ENCODE data around the gene TMEM63C.

The TMEM63C gene

GRCh38 chr14:77224212-77224611 is 42.6 kb downstream of the TMEM63C start:
- no peak for DNase-seq

GRCh38 chr14:77225254-77225653 is 43.7 kb downstream of the TMEM63C start:
- DNase-seq = no peak

DNA sequence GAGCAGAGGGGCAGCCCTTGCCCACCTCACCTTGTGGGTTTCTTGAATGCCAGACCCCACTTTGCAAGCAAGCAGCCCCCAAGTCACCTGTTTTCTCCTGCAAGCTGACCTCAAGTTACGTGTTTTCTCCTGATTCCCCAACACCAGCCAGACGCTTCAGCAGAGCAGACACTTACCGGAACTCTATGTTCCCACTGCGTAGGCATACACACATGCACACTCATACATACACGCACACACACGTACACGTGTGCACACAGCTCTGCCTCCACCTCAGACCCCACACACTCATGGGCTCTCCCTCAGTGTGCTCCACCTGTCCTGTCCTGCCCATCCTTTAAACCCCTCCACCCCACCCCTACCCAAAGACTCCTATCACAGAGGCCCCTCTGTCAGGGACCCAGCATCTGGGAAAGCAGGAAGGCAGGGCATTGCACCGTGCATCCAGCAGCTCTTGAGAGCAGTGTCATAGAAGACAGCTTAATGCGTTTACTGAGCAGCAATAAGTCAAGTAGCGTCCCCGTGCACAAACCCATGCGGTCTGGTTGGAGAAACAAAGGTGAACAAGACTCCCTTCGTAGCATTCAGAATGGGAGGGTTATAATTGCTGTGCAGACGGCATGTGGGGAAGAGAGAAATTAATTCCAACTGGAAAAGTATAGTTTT is 44.4 kb downstream of the TMEM63C start:
- no peak for DNase-seq

GRCh38 chr14:77228056-77228455 is 46.5 kb downstream of the TMEM63C start:
- no peak for DNase-seq

- DNase-seq = no peak
Measured at GRCh38 chr14:77230914-77231313, 49.3 kb downstream of the TMEM63C start.

GRCh38 chr14:77231721-77232120 is 50.1 kb downstream of the TMEM63C start:
- no peak for DNase-seq

DNA sequence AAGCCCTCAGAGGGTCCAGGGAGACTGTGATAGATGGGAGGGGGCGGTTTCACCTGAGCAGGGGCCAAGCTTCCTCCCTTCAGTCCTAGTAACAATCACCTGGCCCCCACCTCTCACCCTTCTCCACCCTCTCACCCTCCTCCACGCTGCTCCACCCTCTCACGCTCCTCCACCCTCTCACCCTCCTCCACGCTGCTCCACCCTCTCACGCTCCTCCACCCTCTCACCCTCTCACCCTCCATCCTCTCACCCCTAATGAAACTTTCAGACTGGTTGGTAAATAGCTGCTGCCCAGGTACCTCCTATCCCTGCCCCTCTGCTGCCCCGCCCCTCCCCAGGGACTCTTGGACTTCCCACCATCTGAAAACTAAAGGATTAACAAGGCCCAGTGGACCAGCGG is 55.2 kb downstream of the TMEM63C start:
- DNase-seq = no peak

DNA sequence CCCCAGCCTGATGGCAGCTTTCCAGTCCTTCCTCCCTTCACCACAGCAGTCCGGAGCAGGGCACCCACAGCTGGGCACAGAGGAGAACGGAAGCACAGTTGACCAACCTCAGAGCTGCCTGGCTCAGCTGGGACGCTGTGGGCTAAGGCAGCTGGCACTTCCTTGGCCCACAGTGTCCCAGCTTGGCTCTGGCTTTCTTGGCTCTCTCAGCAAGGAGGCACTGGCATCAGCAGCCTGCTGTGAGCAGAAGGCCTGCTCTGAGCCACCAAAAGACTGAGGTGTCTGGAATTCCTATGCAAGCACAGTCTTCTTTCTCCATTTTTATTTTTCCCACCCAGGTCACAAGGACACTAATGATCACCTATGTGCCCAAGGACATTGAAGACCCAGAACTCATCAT is 56.8 kb downstream of the TMEM63C start:
- no peak for DNase-seq

DNA sequence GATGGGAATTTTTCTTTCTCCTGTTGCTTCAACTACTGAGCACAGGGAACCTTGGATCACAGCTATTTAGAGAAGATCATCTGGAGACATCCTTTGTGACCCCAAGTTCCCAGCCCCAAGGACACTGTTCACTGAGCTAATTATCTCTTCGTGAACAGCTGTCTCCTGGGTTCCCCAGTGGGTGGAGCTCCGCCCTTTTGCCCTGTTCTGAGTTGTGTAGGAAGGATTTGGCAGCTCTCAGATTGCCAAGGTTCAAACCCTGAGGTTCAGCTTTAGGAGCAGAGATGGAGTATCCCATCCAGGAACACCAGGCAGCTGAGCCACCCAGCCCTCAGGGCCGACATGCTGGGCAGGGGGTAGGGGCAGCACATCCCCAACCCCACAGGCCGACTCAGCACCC is 57.4 kb downstream of the TMEM63C start:
- DNase-seq = no peak

GRCh38 chr14:77239412-77239811 is 57.8 kb downstream of the TMEM63C start:
- no peak for DNase-seq

- DNase-seq = no peak
Measured at GRCh38 chr14:77240336-77240915, 58.8 kb downstream of the TMEM63C start.

- no peak for DNase-seq
Measured at GRCh38 chr14:77241955-77242354, 60.4 kb downstream of the TMEM63C start.

DNA sequence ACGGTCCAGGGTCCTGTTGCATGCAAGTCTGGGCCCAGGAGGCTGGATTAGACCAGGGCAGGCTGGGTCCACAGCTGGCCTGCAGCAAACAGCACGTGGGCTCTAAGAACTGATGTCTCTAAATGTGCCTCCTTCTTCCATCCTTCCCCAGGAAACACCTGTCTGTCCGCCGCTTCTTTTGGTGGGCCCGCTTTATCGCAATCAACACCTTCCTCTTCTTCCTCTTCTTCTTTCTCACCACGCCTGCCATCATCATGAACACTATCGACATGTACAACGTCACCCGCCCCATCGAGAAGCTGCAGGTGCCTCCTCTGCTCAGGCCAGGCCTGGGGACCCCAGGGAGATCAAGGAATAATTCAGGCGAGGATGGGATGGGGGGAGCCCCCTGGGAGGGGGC is 61.2 kb downstream of the TMEM63C start:
- no peak for DNase-seq

DNA sequence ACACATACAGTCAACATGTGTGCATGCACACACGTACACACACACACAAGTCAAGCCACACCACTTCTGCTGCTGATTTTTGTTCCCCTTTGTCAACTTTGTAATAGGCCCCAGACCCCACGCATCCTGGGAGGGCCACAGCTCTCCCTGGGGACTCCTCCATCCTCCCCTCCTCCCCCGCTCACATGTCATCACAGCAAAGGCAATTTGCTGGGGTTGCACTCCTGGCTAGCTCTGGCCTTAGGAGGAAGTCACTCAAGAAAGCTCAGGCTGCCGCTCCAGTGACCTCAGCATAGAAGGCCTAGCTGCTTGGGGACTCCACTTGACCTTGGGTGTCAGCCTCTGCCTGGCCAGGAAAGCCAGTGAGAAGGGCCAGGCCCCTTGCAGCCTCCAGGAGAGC is 62.3 kb downstream of the TMEM63C start:
- DNase-seq = no peak

DNA sequence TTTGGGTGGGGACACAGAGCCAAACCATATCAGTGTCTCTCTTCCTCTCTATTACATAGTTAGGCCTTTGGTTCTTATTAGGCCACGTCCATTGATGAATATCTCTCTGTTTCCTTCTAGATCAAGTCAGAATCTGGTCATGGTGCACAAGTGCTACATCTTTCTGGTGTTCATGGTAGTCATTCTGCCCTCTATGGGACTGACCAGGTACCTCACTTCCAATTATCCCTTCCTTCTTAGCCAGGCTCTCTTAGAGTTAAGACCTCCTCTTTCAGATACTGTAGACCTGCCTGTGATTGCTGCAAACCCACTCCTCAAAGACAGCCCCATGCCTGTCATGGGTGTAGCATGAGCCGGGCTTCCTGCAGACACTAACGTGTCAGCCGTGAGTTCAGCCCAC is 64.2 kb downstream of the TMEM63C start:
- DNase-seq = no peak

DNA sequence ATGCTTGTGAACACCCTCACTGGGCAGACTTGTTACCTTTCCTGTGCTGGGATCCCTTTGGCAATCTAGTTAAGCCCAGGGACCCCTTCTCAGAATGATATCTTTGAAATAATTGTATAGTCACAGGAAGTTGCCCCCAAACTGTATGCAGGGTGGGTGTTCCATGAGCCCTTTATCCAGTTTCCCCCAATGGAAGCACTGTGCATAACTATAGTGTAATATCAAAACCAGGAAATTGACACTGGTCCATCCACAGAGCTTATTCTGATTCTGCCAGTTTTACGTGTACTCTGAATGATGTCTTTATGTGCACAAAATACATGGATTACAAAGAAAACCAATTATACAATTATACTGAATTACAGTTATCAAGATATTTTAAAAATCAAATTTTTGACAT is 65.2 kb downstream of the TMEM63C start:
- no peak for DNase-seq

DNA sequence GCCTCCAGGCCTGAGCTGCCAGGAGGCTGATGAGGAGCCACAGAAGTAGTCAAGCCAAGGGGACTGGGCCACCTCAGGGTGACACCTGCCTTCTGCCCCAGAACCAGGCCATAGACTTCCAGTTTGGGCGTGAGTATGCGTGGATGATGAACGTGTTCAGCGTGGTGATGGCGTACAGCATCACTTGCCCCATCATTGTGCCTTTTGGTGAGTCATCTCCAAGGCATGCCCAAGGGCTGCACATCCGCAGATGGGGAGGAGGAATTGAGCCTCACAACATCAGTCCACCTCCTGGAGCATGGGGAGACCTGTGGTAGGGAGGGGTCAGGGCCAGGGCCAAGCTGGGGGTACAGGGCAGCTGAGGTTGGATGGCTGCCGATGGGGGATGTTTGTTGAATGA is 67.1 kb downstream of the TMEM63C start:
- no peak for DNase-seq

- DNase-seq = no peak
Measured at GRCh38 chr14:77249286-77249685, 67.7 kb downstream of the TMEM63C start.

GRCh38 chr14:77250927-77251326 is 69.3 kb downstream of the TMEM63C start:
- no peak for DNase-seq

GRCh38 chr14:77251870-77252269 is 70.3 kb downstream of the TMEM63C start:
- DNase-seq = no peak

- no peak for DNase-seq
Measured at GRCh38 chr14:77253333-77254190, 72.0 kb downstream of the TMEM63C start.

GRCh38 chr14:77256694-77257093 is 75.1 kb downstream of the TMEM63C start:
- DNase-seq = no peak

GRCh38 chr14:77257700-77258099 is 76.1 kb downstream of the TMEM63C start:
- DNase-seq = no peak

DNA sequence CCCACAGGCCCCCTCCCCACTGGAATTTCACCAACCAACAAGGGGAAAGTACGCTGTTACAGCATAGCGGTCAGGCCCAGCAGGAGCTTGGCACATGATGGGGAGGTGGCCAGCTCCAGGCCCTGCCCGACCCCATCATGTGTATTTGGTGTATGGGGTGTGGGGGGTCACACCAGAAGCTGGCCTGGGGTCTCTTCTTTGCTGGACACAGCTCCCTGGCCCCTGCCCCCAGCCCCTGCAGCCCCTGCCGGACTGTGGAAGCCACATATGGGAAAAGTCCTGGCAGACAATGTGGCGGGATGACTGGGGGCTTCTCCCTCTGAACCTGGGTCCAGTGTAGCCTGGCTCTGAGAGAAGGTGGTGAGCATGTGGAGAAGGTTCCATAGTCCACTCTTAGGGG is 77.0 kb downstream of the TMEM63C start:
- no peak for DNase-seq
